Rectal smooth muscle tissue (tissue), 1 donor: ENCODE results near the gene VWA2.

Experiments
- H3K27ac ChIP-seq: one replicate; pipeline ENCODE4 v1.7.0; 2013; ENCODE audit warnings: low read depth, low read length, inconsistent platforms
- H3K27me3 ChIP-seq: one replicate; pipeline ENCODE4 v1.7.0; 2013; ENCODE audit warnings: low read length; ENCODE audit not compliant: control insufficient read depth, insufficient read depth
- H3K36me3 ChIP-seq: one replicate; pipeline ENCODE4 v1.7.0; 2013; ENCODE audit warnings: low read length; ENCODE audit not compliant: control insufficient read depth, insufficient read depth
- H3K4me1 ChIP-seq: one replicate; pipeline ENCODE4 v1.7.0; 2013; ENCODE audit warnings: low read length; ENCODE audit not compliant: control insufficient read depth, insufficient read depth
- H3K4me3 ChIP-seq: one replicate; pipeline ENCODE4 v1.7.0; 2013; ENCODE audit warnings: low read length
- H3K9ac ChIP-seq: one replicate; pipeline ENCODE4 v1.7.0; 2013; ENCODE audit warnings: low read length

The VWA2 gene

DNA sequence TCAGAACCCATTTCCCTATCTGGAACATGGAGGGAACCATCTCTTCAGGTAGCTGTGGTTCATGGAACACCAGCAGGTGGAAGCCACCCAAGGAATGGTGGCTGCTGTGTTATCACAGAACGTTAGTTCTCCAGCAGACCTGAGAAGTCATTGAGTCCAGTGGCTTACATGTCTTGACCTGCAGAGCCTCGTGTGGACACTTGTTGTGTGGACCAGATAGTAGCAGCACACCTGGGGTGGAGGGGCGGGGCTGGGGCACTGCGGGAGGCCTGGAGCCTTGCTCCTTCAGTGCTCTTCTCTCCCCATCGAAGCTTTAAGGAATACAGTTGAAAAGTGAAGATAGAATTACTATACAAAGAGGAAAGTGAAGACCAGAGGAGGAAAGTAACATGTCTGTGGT is 42.4 kb downstream of the VWA2 start:
- Histone ChIP-seq H3K9ac (no peak overlapping the region), H3K4me3 (no peak overlapping the region), H3K36me3 (no peaks in the 10 kb centered on the region), H3K4me1 (no peaks in the 10 kb centered on the region), H3K27me3 (peaks cover 2% of the 10 kb centered on the region), H3K27ac (no peak overlapping the region)

DNA sequence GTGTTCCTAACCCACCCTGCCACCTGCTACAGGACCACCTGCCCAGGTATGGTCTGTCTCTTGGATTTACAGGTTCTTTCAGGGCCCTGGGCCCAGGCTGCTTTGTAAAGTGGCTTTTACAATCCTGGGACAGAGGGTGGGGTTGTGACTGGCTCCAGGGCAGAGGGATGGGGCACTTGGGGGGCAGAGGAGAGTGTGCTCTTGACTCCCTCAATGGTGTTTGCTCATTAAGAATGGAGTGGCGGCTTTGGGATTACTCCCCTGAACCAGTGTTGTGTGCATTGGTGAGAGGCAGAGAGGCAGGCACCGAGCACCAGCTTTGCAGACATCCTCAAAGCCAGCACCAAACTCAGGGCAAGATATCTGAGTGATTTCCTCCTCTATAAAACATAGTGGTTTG is 43.5 kb downstream of the VWA2 start:
- no peaks in the 10 kb centered on the region for H3K27me3 ChIP-seq
- H3K36me3 ChIP-seq, result no peaks in the 10 kb centered on the region
- H3K4me1 ChIP-seq, result no peaks in the 10 kb centered on the region
- H3K27ac ChIP-seq, result no peak overlapping the region
- H3K9ac ChIP-seq, result no peak overlapping the region
- no peak overlapping the region for H3K4me3 ChIP-seq

DNA sequence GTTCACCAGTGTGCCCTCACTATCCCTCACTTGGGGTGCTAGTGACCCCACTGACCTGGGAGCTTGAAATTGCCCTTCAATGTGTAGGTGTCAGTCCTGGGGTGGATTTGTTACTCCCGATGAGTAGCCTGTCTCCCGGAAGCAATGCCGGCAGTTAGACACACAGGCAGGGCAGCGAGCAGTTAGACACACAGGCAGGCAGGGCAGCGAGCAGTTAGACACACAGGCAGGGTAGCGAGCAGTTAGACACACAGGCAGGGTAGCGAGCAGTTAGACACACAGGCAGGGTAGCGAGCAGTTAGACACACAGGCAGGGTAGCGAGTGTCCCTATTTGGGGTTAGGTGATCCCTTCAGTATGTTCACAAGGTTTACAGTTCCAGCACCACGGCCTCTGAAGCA is 44.0 kb downstream of the VWA2 start:
- Histone ChIP-seq H3K27ac (no peak overlapping the region), H3K27me3 (no peaks in the 10 kb centered on the region), H3K4me1 (no peaks in the 10 kb centered on the region), H3K4me3 (no peak overlapping the region), H3K36me3 (no peaks in the 10 kb centered on the region), H3K9ac (no peak overlapping the region)

DNA sequence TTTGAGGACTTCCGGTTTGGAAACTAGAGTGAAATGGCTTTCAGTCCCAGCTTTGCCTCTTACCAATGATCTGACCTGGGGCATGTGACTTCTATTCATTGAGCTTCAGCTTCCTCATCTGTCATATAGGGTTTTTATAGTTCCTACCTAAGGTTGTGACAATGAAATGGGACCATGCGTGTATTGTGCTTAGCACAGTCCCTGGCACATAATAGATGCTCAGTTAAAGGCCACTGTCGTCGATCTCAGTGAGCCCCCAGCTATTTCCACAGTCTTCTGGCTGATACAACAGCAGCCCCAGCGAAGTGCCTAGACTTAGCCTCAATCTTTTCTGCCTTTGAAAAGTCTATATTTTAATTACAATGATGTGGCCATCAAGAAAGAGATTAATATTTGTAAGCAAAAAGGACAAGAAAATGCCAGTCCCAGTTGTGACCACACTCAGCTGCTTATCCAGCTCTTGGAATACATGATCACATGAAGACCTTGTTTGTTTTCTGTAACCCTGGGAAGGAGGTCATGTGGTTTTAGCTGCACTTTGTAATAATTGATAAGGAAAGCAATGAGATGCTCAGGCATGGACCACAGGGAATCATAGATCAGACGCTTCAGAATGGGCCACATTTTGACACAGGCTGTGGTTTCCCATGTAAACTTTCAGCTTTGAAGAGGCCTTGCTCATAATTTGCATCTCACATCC is 44.6 kb downstream of the VWA2 start:
- Histone ChIP-seq H3K4me3 (no peak overlapping the region), H3K27ac (no peak overlapping the region), H3K36me3 (no peaks in the 10 kb centered on the region), H3K9ac (no peak overlapping the region), H3K4me1 (no peaks in the 10 kb centered on the region), H3K27me3 (no peaks in the 10 kb centered on the region)

DNA sequence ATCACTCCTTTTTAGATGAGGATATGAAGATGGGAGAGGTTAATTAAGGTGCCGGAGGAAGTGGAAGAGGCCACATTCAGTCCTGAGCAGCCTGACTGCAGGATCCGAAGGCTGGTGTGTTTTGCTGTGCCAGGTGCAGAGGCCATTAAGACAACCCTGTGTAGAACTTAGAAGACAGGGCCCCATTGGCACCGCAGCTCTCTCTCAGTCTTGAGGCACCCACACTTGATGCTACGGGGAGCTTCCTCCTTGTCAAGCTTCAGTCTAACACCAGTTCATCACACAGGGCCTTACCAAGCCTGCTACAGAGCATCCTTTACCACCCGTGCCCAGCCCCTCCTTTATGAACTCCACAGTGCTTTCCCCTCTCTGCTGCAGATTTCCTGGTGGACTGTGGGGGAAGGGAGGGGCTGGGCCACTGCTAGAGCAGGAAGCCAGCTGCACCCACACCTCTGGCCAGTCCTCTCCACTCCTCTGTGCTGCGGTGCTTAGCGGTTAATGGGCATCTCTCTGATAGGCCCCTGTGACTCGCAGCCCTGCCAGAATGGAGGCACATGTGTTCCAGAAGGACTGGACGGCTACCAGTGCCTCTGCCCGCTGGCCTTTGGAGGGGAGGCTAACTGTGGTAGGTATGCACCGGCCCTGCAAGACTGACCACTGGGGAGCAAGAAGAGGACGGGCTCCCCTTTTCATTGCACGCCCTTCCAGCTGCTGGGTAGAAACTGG is 45.5 kb downstream of the VWA2 start:
- Histone ChIP-seq H3K27ac (no peak overlapping the region), H3K36me3 (no peaks in the 10 kb centered on the region), H3K9ac (no peak overlapping the region), H3K4me1 (no peaks in the 10 kb centered on the region), H3K4me3 (no peak overlapping the region), H3K27me3 (no peaks in the 10 kb centered on the region)

DNA sequence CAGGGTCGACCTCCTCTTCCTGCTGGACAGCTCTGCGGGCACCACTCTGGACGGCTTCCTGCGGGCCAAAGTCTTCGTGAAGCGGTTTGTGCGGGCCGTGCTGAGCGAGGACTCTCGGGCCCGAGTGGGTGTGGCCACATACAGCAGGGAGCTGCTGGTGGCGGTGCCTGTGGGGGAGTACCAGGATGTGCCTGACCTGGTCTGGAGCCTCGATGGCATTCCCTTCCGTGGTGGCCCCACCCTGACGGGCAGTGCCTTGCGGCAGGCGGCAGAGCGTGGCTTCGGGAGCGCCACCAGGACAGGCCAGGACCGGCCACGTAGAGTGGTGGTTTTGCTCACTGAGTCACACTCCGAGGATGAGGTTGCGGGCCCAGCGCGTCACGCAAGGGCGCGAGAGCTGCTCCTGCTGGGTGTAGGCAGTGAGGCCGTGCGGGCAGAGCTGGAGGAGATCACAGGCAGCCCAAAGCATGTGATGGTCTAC is 46.9 kb downstream of the VWA2 start:
- no peaks in the 10 kb centered on the region for H3K36me3 ChIP-seq
- no peak overlapping the region for H3K9ac ChIP-seq
- H3K4me1 ChIP-seq, result no peaks in the 10 kb centered on the region
- H3K4me3 ChIP-seq, result no peak overlapping the region
- H3K27ac ChIP-seq, result no peak overlapping the region
- H3K27me3 ChIP-seq, result no peaks in the 10 kb centered on the region

DNA sequence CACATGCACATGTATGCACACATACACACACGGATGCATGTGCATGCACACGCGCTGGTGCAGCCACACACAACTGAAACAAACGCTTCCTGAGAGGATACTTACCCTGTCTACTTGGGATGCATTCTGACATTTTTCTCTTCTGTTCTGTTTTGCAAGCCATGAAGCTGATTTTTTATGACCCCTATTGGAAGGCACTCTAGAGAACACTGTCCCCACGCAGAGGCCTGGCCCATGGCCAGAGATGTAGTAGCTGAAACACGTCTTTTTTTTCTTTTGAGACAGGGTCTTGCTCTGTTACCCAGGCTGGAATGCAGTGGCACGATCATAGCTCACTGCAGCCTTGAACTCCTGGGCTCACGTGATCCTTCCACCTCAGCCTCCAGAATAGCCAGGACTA is 47.9 kb downstream of the VWA2 start:
- Histone ChIP-seq H3K9ac (no peak overlapping the region), H3K27ac (no peak overlapping the region), H3K4me1 (no peaks in the 10 kb centered on the region), H3K27me3 (no peaks in the 10 kb centered on the region), H3K4me3 (no peak overlapping the region), H3K36me3 (no peaks in the 10 kb centered on the region)

DNA sequence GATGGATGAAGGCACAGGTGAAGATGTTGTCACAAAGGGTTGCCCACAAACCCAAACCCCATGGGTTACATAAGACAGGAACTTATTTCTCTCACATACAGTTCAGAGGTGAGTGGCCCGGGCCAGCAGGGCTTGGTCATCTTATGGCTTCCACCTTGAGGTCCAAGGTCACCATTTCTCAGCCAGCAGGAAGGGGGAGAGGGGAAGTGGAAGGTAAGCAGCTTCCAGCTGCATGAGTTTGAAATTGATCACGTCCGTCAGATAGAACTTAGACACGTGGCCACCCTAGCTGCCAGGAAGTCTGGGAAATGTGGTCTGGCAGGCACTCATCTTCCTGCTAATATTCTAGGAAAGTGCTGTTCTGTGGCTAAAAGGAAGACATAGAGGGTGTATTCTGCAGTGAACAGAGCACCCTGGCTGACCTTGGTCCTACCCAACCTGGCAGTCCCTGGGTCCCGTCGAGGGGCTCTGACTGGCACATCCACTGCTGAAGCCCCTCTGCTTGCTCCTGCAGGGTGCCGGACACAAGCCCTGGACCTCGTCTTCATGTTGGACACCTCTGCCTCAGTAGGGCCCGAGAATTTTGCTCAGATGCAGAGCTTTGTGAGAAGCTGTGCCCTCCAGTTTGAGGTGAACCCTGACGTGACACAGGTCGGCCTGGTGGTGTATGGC is 49.5 kb downstream of the VWA2 start:
- H3K27ac ChIP-seq, result no peak overlapping the region
- H3K4me1 ChIP-seq, result no peaks in the 10 kb centered on the region
- H3K4me3 ChIP-seq, result no peak overlapping the region
- no peak overlapping the region for H3K9ac ChIP-seq
- no peaks in the 10 kb centered on the region for H3K36me3 ChIP-seq
- no peaks in the 10 kb centered on the region for H3K27me3 ChIP-seq

DNA sequence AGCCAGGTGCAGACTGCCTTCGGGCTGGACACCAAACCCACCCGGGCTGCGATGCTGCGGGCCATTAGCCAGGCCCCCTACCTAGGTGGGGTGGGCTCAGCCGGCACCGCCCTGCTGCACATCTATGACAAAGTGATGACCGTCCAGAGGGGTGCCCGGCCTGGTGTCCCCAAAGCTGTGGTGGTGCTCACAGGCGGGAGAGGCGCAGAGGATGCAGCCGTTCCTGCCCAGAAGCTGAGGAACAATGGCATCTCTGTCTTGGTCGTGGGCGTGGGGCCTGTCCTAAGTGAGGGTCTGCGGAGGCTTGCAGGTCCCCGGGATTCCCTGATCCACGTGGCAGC is 50.0 kb downstream of the VWA2 start:
- H3K9ac ChIP-seq, result no peak overlapping the region
- H3K4me3 ChIP-seq, result no peak overlapping the region
- no peak overlapping the region for H3K27ac ChIP-seq
- H3K27me3 ChIP-seq, result no peaks in the 10 kb centered on the region
- H3K36me3 ChIP-seq, result no peaks in the 10 kb centered on the region
- no peaks in the 10 kb centered on the region for H3K4me1 ChIP-seq

DNA sequence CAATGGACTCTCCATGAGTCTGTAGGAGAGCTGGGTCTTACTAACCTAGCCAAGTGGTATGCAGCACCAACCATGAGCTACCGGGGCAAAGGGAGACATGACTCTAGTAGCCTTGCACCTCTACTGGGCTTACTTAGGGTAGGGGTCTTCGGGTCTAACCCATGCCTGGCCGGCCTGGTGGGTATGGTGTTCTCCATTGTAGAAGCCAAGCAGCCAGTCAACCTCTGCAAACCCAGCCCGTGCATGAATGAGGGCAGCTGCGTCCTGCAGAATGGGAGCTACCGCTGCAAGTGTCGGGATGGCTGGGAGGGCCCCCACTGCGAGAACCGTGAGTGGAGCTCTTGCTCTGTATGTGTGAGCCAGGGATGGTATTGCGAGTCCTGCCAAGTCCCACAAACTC is 51.0 kb downstream of the VWA2 start:
- Histone ChIP-seq H3K9ac (no peak overlapping the region), H3K27me3 (no peaks in the 10 kb centered on the region), H3K4me1 (no peaks in the 10 kb centered on the region), H3K36me3 (no peaks in the 10 kb centered on the region), H3K27ac (no peak overlapping the region), H3K4me3 (no peak overlapping the region)

DNA sequence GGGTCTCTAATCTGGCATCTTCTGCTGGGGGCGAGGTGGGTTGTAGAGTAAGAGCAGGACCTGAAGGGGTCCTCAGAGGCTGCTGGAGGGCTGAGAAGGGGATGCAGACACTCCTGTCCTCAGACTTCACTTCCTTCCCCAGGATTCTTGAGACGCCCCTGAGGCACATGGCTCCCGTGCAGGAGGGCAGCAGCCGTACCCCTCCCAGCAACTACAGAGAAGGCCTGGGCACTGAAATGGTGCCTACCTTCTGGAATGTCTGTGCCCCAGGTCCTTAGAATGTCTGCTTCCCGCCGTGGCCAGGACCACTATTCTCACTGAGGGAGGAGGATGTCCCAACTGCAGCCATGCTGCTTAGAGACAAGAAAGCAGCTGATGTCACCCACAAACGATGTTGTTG is 52.0 kb downstream of the VWA2 start:
- H3K9ac ChIP-seq, result no peak overlapping the region
- peaks cover 6% of the 10 kb centered on the region for H3K36me3 ChIP-seq

DNA sequence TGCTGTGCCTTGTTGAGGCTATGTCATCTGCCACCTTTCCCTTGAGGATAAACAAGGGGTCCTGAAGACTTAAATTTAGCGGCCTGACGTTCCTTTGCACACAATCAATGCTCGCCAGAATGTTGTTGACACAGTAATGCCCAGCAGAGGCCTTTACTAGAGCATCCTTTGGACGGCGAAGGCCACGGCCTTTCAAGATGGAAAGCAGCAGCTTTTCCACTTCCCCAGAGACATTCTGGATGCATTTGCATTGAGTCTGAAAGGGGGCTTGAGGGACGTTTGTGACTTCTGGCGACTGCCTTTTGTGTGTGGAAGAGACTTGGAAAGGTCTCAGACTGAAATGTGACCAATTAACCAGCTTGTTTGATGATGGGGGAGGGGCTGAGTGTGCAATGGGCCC is 52.5 kb downstream of the VWA2 start:
- Histone ChIP-seq H3K4me3 (no peak overlapping the region), H3K4me1 (no peaks in the 10 kb centered on the region), H3K36me3 (peaks cover 11% of the 10 kb centered on the region), H3K27me3 (no peaks in the 10 kb centered on the region), H3K9ac (no peak overlapping the region), H3K27ac (no peak overlapping the region)

More for the DNA sequence above, 52.0 kb downstream of the VWA2 start:
- Histone ChIP-seq H3K4me1 (no peaks in the 10 kb centered on the region), H3K27ac (no peak overlapping the region), H3K27me3 (no peaks in the 10 kb centered on the region), H3K4me3 (no peak overlapping the region)
